GM10248 (cell line): ENCODE data around the gene COX6B2.

ENCODE experiments used
- CTCF ChIA-PET: fragments of 300-600 bp; sonication (Branson Sonifier 250); formaldehyde crosslinking; extraction: SDS; loops from one replicate; lab custom pipeline; 2021; ENCODE audit warnings: antibody characterized with exemption; lab: Yijun Ruan, JAX
- POLR2A ChIA-PET: fragments of 350-650 bp; sonication (Branson Sonifier 250); formaldehyde crosslinking; extraction: SDS; loops from one replicate; lab custom pipeline; 2020; ENCODE audit warnings: antibody characterized with exemption; lab: Yijun Ruan, JAX
- DNase-seq: peaks from one replicate; pipeline ENCODE4 v3.0.0; 2012; ENCODE audit errors: extremely low spot score
- TF ChIP-seq, protein P1 (sequence below): IDR thresholded peaks from 2 replicates; pipeline ENCODE4 v1.5.1; 2012; ENCODE audit warnings: mild to moderate bottlenecking, low read depth; ENCODE audit errors: extremely low read depth, missing control alignments, control extremely low read depth

Gene COX6B2

GRCh38 chr19:55308281-55308680 lies 46.2 kb downstream of the COX6B2 start:
- ChIA-PET POLR2A (no interaction called here), CTCF (no interaction called here)
- DNase-seq = no peak
- TF ChIP-seq, protein P1, sequence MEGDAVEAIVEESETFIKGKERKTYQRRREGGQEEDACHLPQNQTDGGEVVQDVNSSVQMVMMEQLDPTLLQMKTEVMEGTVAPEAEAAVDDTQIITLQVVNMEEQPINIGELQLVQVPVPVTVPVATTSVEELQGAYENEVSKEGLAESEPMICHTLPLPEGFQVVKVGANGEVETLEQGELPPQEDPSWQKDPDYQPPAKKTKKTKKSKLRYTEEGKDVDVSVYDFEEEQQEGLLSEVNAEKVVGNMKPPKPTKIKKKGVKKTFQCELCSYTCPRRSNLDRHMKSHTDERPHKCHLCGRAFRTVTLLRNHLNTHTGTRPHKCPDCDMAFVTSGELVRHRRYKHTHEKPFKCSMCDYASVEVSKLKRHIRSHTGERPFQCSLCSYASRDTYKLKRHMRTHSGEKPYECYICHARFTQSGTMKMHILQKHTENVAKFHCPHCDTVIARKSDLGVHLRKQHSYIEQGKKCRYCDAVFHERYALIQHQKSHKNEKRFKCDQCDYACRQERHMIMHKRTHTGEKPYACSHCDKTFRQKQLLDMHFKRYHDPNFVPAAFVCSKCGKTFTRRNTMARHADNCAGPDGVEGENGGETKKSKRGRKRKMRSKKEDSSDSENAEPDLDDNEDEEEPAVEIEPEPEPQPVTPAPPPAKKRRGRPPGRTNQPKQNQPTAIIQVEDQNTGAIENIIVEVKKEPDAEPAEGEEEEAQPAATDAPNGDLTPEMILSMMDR = no peak

GRCh38 chr19:55306712-55307111 lies 47.8 kb downstream of the COX6B2 start:
- POLR2A ChIA-PET = no interaction called here
- TF ChIP-seq, protein P1 = no peak
- CTCF ChIA-PET = interaction anchor here (1.0 to 1.3 kb wide), 2 partner anchors 10 to 32 kb away, joined by 3 to 4 read pairs; no protein-coding TSS in a partner anchor
- no peak for DNase-seq

DNA sequence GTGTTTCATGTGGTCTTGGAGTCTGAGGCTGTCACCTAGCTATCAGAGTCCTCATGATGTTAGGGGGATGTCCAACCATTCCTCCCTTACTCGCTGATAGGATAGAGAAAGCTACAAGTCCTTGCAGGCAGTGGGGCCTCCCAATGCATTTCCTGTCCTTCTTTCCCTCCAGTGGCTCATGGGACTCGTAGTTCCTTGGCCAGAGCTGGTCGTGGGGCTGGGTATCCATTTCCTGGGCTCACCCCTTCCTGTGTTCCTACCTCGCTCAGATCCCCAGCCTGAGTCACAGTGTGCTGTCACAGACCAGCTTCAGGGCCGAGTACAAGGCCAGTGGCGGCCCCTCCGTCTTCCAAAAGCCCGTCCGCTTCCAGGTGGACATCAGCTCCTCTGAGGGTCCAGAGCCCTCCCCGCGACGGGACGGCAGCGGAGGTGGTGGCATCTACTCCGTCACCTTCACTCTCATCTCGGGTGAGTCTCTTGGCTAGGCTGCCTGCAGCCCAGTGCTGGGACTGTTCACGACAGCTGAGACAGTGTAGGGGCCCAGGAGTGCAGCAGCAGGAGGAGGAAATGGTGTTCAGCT lies 48.4 kb downstream of the COX6B2 start:
- TF ChIP-seq, protein P1 = no peak
- ChIA-PET CTCF (interaction anchor here (1.0 to 1.3 kb wide), 2 partner anchors 11 to 33 kb away, joined by 3 to 4 read pairs; no protein-coding TSS in a partner anchor), POLR2A (no interaction called here)
- no peak for DNase-seq

- DNase-seq = peak; percentile 65
- TF ChIP-seq, protein P1 = no peak
- CTCF ChIA-PET = no interaction called here
- POLR2A ChIA-PET = no interaction called here
These were observed 49.0 kb downstream of the COX6B2 start for GRCh38 chr19:55305491-55305890.

DNA sequence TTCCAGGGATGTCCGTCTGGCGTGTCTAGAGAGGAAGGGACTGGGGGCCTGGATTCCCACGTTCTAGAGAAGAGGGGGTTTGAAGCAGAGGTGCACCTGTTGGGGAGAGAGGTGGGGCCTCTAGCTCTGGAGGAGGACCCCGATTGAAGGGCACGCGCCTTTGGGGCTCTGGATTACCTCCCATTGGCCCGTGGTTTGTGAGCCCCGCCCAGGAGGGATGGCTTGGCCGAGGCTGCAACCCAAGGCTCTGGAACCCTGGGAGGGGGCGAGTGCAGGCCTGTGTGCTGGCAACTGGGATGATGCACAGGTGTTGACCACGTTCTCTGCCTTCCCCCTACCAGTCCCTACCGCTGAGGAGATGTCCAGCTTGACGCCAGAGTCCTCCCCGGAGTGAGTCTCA lies 49.5 kb downstream of the COX6B2 start:
- POLR2A ChIA-PET = no interaction called here
- TF ChIP-seq, protein P1 = no peak
- no peak for DNase-seq
- CTCF ChIA-PET = no interaction called here

DNA sequence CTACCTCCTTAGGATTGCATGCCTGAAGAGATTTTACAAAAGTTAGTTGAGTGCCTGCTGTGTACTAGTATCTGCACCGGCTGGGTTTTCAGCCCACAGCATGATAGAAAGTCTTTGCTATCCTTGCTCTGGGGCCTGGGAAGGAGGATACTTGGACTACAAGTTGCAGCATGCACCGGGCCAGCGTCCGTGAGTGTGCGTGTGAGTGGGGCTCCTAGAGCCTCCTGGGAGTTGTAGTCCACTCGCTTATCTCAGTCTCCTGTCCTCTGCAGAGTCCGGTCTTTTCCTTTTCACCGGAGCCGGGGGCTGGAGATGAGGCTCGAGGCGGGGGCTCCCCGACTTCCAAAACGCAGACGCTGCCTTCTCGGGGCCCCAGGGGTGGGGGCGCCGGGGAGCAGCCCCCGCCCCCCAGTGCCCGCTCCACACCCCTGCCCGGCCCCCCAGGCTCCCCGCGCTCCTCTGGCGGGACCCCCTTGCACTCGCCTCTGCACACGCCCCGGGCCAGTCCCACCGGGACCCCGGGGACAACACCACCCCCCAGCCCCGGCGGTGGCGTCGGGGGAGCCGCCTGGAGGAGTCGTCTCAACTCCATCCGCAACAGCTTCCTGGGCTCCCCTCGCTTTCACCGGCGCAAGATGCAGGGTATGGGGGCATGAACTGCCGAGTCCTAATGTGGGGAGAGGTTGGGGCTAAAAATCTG lies 50.1 kb downstream of the COX6B2 start:
- CTCF ChIA-PET = interaction anchor here (3.5 kb wide), 1 partner anchor 79 kb away, joined by 19 read pairs; the partner anchor contains the start of gene TMEM238
- TF ChIP-seq, protein P1 = no peak
- POLR2A ChIA-PET = no interaction called here
- DNase-seq = peak; percentile 54
